DMS 273 treated with DMSO at 0.1 percent for 48 hours (cell line): ENCODE measurements around the gene CASP2.

Experiments used
- DNase-seq: peaks from one replicate; lab custom pipeline; 2025; lab: John Stamatoyannopoulos, UW

Gene CASP2

DNA sequence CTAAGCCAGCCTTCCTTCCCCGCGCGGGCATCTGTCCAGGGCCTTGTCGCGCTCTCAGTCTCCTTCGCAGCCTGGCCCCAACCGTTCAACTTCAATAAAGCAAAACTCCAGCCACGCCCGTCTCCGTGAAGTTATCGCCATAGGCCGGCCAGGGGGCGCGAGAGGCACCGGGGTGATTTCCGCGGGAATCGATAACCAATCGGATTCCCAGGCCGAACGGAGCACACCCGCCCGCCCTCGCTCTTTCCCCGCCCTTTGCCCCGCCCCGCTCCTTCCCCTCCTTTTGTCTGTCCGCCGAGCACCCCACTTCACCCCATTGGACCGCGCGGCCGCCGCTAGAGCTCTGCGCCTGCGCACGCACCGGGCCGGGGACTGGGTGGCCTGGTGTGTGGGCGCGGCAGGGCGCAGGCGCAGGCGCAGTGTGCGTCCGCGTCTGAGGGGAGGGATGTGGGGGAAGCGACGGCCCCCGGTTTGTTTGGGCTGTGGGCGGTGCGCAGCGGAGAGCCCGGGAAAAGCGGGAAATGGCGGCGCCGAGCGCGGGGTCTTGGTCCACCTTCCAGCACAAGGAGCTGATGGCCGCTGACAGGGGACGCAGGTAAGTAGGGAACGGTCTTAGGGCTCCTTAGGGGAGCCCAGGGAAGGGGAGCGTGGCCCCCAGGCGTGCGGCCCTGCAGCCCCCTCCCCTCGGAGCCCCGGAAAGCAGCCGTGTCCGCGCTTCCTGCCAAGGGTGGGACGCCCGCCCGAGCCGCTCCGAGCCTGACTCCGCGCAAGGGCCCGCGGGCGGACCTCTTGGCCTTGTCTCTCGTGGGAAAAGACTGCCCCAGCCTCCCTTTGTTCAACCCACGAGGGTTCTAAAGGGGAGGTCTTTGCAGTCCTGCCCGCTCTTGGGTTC lies at the start of gene CASP2:
Gene CASP2 (plus strand): TSS at position 417 of the 892 bp plus-strand sequence. CDS start 105 bp downstream, at position 522.
- DNase-seq = peak; percentile 92

DNA sequence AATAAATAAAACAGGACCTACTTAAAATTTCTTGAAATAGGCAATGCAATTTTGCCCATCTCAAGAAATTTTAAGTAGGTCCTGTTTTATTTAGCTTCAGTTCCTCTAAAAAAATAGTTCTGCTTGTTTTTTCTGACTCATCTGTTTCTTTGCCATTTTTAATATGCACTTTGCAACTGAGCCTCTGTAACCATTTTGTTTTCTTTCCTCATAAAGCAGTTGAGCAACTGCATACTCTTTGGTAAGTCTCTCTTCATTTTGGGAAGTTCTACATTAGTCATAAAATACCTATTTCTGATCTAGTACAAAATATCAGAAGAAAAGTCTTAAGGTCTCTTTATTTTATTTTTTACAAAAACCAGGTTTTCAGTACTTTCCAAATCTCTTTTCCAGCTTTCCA lies 48.3 kb upstream of the CASP2 start:
- no peak for DNase-seq

DNA sequence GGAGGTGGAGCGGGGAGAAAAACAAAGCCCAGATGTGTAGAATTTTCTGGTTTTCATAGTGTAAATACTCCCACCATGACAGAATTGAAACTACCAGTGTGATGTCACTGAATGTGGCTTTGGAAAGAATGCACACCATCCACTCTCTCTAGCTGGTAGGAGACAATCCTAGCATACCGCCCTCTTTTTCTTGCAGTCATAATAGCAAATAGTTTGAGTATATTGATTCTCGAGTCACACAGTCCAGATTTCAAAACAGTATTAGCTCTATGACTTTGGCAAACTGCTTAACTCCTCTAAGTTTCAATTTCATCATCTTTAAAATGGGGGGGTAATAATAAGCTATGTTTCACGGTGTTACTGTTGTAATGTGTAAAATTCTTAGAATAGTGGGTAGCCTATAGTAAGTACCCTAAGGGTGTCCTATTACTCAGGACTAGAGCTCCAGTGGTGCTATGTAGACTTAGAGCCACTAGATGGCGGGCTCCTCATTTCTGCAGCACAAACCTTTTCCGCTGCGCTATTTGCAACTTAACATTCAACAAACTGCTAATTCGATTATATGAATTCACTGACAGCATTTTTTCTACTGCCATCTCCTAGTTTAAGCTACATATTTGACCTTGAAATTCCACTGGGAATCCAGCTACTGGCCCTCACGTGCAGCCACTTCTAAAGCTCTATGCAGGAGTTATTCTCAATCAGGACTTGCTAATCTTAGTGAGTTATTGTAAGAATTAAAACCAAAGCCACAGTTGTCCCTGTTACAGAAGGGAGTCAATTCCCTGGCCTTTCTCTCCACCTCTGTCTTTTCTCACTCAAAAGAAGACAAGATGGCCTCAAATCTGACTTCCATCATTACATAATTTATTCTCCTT lies 47.6 kb upstream of the CASP2 start:
- peak; percentile 63 for DNase-seq

- DNase-seq = no peak
These were observed 45.8 kb upstream of the CASP2 start for GRCh38 chr7:143242306-143242705.

DNA sequence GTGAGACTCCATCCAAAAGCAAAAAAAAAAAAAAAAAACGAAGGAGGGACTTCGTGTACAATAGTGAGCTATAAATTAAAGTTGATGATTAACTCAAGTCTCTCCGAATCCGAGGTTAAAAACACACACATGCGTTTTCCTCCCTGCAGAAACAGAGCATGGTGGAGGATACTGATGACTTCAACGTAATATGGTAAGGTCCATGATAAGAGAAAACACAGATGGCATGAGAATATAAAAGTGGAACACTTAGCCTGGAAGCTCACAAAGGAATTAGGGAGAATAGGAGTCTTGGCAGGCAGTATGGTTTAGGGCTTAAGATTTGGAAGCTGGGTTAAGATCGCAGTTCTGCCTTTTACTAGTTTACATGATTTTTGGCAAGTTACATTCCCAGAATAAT lies 45.0 kb upstream of the CASP2 start:
- DNase-seq = no peak

DNA sequence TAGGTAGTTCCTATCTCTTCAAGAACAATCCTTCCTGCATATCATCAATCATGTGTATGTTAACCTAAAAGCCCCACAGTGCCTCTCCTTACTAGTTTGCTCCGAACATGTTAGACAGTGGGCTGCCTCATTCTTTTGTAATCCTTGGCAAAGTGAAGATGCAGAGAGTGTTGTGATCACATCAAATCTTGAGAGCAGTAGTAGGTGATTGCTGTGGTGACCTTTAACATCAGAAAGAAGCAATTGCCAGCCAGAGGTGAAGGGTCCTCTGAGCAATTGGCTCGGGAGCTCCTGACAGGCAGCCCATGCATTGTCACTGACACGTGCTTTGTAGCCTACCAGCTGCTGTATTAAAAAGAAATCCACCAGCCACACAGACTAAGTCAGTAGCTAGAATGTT lies 44.5 kb upstream of the CASP2 start:
- no peak for DNase-seq

GRCh38 chr7:143244321-143244720 lies 43.8 kb upstream of the CASP2 start:
- DNase-seq = no peak

- DNase-seq = no peak
These were observed 43.0 kb upstream of the CASP2 start for GRCh38 chr7:143245123-143245522.

- DNase-seq = no peak
These were observed 40.8 kb upstream of the CASP2 start for GRCh38 chr7:143247372-143247771.

DNA sequence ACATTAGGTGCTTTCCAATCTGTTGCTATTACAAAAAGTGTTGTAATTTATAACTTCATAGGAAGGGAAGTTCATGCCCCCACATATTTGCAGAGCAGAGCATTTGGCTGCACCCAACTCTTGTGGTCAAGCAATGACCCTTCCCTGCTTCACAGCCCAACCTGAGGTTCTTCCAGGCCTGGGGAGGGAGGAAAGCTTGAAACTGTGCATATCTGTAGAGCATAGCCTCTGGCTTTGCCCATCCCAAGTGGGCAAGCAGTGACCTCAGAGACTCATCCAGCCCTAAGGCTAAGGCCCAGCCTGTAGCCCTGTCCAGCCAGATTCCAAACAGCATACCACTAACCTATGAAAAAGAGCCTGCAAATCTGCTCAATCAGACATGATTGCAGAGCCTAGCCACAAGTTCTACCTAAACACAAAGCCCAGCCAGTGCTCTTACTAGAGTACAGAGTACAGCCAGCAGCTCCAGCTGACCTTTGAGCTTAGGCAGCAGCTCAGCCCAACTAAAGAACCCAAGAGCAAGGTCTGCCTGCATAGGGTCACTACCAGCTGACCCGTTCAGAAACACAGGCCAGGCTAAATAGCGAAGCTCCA lies 39.3 kb upstream of the CASP2 start:
- no peak for DNase-seq

GRCh38 chr7:143250199-143250598 lies 38.0 kb upstream of the CASP2 start:
- DNase-seq = no peak

- DNase-seq = no peak
These were observed 37.3 kb upstream of the CASP2 start for GRCh38 chr7:143250822-143251221.

GRCh38 chr7:143252006-143252405 lies 36.1 kb upstream of the CASP2 start:
- DNase-seq = no peak

- DNase-seq = no peak
These were observed 32.6 kb upstream of the CASP2 start for GRCh38 chr7:143255564-143255963.

DNA sequence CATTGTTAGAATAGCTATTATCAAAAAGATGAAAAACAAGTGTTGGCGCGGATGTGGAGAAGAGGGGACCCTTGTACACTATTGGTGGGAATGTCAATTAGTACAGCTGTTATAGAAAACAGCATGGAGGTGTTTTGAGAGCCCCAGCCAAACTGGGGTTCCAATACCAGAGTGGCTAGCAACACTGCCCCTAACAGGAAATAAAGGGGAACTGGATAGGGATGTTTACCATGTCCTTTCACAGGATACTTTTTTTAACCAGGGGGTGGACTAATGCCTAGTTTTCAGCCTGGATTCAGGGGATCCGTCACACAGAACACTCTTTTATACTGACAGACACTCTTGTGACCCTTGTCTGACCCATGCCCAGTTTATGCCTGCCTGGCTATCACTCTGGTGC lies 31.8 kb upstream of the CASP2 start:
- no peak for DNase-seq

GRCh38 chr7:143256932-143257331 lies 31.2 kb upstream of the CASP2 start:
- no peak for DNase-seq

DNA sequence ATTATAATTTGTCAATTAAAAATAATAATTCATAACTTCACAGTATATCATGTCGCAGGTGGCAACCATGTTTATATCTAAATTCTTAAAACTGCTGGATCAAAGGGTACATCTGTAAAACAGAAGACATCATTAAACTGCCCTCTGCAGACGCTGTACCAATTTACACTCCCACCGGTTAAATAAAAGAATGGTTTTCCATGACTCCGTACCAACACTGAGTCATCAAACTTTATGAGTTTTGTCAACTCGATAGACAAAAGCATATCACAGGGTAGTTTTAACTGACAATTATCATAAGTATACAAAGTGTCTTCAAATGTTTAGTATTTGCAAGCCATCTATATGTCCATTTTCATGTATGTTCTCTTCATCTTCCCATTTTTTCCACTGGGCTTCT lies 30.6 kb upstream of the CASP2 start:
- no peak for DNase-seq

- DNase-seq = no peak
These were observed 29.3 kb upstream of the CASP2 start for GRCh38 chr7:143258831-143259230.

GRCh38 chr7:143259765-143260164 lies 28.4 kb upstream of the CASP2 start:
- no peak for DNase-seq

GRCh38 chr7:143261901-143262300 lies 26.2 kb upstream of the CASP2 start:
- DNase-seq = no peak

GRCh38 chr7:143263266-143264195 lies 24.6 kb upstream of the CASP2 start, which contains the start of gene GSTK1:
Gene GSTK1 (plus strand): TSS chr7:143263441. CDS start chr7:143263514, 73 bp downstream.
- peak; percentile 39 for DNase-seq
